Activated CD8-positive, alpha-beta T cell treated with anti-CD3 and anti-CD28 coated beads for 36 hours (primary cell): Measurements from ENCODE around the gene DPYD. TPM values are rescaled to one million over a fixed set of nuclear protein-coding genes. Genes with fewer than 3 reads are reported as not detected.
A peak's percentile ranks its signal among the peaks of the same experiment; 100 is the strongest.

Experiments
- ATAC-seq: fragments of 200-7000 bp; cut with Tn5 transposase; one replicate; pipeline ENCODE4 v1.10.0; 2021; ENCODE audit warnings: mild to moderate bottlenecking, moderate library complexity
- CTCF ChIA-PET: fragments of 350-600 bp; sonication (Branson Sonifier 250); formaldehyde crosslinking; loops from one replicate; lab custom pipeline; 2021; ENCODE audit warnings: antibody characterized with exemption; lab: Charles Lee
- POLR2A ChIA-PET: fragments of 350-600 bp; sonication (Branson Sonifier 250); formaldehyde crosslinking; loops from one replicate; lab custom pipeline; 2021; ENCODE audit warnings: antibody characterized with exemption; lab: Charles Lee
- DNase-seq: peaks from one replicate; pipeline ENCODE4 v3.0.0-alpha.2; 2020
- H3K27ac Mint-ChIP-seq: one replicate; pipeline ENCODE4 v1.8.0; 2021; ENCODE audit warnings: mild to moderate bottlenecking, mixed read lengths
- H3K27me3 Mint-ChIP-seq: one replicate; pipeline ENCODE4 v1.8.0; 2021; ENCODE audit warnings: mixed read lengths
- H3K36me3 Mint-ChIP-seq: one replicate; pipeline ENCODE4 v1.8.0; 2021; ENCODE audit warnings: low read depth, mixed read lengths
- H3K4me1 Mint-ChIP-seq: one replicate; pipeline ENCODE4 v1.8.0; 2021; ENCODE audit warnings: low read depth, mixed read lengths
- H3K4me3 Mint-ChIP-seq: one replicate; pipeline ENCODE4 v1.8.0; 2021; ENCODE audit warnings: mild to moderate bottlenecking, moderate library complexity, mixed read lengths
- H3K9me3 Mint-ChIP-seq: one replicate; pipeline ENCODE4 v1.8.0; 2021; ENCODE audit warnings: mixed read lengths
- CTCF ChIP-seq: fragments of 200-600 bp; IDR thresholded peaks from one replicate; pipeline ENCODE4 v1.8.0; 2022; ENCODE audit warnings: antibody characterized with exemption, mild to moderate bottlenecking
- intact Hi-C: fragments of 100-400 bp; cut with micrococcal nuclease; formaldehyde crosslinking; loops from one replicate; pipeline ENCODE4 v1.10.0; 2022
- total RNA-seq, 2 experiments: library from RNA; stranded (reverse); gene quantifications; one replicate each; pipeline ENCODE4 v1.2.3, GENCODE V29; 2021

Gene DPYD
- total RNA-seq, 2 experiments from 2014 or later: 10.7 to 10.8 TPM

DNA sequence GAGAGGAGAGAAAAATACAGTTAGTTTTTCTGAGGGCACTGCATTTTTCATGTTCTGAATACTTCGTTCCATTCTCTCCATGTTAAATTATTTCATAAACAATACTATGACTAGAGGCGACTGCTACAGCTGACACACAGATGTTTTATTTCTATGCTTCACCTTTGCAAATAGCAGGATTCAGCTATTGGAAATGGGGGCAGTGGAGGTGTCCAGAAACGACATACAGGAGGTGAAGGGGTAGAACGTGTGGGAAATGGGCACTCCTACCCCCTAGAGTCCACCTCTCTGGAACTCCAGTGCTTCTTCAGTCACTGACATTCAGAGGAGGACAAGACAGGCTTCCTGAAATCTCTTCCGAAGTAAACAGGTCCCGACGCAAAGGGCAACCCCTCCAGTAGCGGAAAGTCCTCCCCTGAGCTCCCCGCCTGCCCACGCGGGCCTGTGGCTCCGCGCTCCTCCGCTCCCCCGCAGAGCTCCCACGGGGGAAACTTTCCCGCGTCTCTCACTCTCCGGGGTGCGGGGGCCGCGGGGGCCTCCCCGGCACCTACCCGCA is 480 bp downstream of the DPYD start:
- ChIA-PET CTCF (interaction anchor here (0.9 to 2.0 kb wide), 5 partner anchors 11 to 128 kb away, joined by 3 to 6 read pairs (median 4); no protein-coding TSS in a partner anchor), POLR2A (interaction anchor here (0.8 to 1.6 kb wide), 5 partner anchors 9 to 83 kb away, joined by 3 to 8 read pairs (median 6); no protein-coding TSS in a partner anchor)
- ATAC-seq (peak; percentile 24), DNase-seq (no peak)
- peak overlapping the region; percentile 86 for H3K4me3 Mint-ChIP-seq
- no peaks in the 10 kb centered on the region for H3K36me3 Mint-ChIP-seq
- no peak for TF ChIP-seq CTCF
- H3K4me1 Mint-ChIP-seq: peaks cover 48% of the 10 kb centered on the region
- intact Hi-C loops: loop anchor here (5.0 kb wide), 1 partner anchor 127 kb away; no protein-coding TSS in a partner anchor
- H3K9me3 Mint-ChIP-seq: no peaks in the 10 kb centered on the region
- H3K27ac Mint-ChIP-seq: peak overlapping the region; percentile 93
- no peaks in the 10 kb centered on the region for H3K27me3 Mint-ChIP-seq

GRCh38 chr1:97919585-97920261 is 1.1 kb downstream of the DPYD start:
- H3K27ac Mint-ChIP-seq: peak overlapping the region; percentile 93
- ATAC-seq (no peak), DNase-seq (no peak)
- H3K9me3 Mint-ChIP-seq: no peaks in the 10 kb centered on the region
- CTCF ChIA-PET: interaction anchor here (0.9 to 2.0 kb wide), 4 partner anchors 16 to 129 kb away, joined by 3 to 6 read pairs (median 4); no protein-coding TSS in a partner anchor
- peaks cover 51% of the 10 kb centered on the region for H3K4me1 Mint-ChIP-seq
- no peak for TF ChIP-seq CTCF
- peak overlapping the region; percentile 86 for H3K4me3 Mint-ChIP-seq
- H3K27me3 Mint-ChIP-seq: no peaks in the 10 kb centered on the region
- no peaks in the 10 kb centered on the region for H3K36me3 Mint-ChIP-seq
- intact Hi-C loops: loop anchor here (5.0 to 10.0 kb wide), 2 partner anchors 85 to 128 kb away; no protein-coding TSS in a partner anchor
- POLR2A ChIA-PET: interaction anchor here (1.2 to 1.6 kb wide), 3 partner anchors 9 to 13 kb away, joined by 6 to 8 read pairs (median 6); no protein-coding TSS in a partner anchor

DNA sequence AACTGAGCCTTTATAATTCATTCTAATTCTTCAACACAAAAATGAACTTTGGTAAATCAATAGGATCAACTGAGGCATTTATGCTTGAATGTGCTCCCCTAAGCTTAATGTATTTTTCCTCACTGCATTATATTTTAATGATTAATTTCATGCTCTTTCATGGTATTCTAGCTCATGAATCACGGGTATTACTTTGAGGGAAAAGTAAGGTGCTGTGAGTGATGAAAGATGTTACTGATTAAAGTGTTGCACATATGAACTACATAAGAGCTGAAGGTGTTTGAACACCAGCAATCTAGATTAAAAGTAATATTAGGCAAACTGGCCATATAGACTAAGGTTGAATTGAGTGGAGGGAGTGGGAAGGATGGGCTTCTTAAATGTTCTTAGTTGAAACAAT is 1.9 kb downstream of the DPYD start:
- intact Hi-C loops: loop anchor here (10.0 kb wide), 1 partner anchor 84 kb away; no protein-coding TSS in a partner anchor
- H3K4me1 Mint-ChIP-seq: peaks cover 58% of the 10 kb centered on the region
- no peaks in the 10 kb centered on the region for H3K9me3 Mint-ChIP-seq
- CTCF ChIA-PET: interaction anchor here (2.0 kb wide), 1 partner anchor 15 kb away, joined by 6 read pairs; no protein-coding TSS in a partner anchor
- H3K4me3 Mint-ChIP-seq: peak overlapping the region; percentile 86
- no peak for TF ChIP-seq CTCF
- no peaks in the 10 kb centered on the region for H3K27me3 Mint-ChIP-seq
- no peaks in the 10 kb centered on the region for H3K36me3 Mint-ChIP-seq
- no peak for DNase-seq
- ATAC-seq: no peak
- peak overlapping the region; percentile 14 for H3K27ac Mint-ChIP-seq
- POLR2A ChIA-PET: no interaction called here

- intact Hi-C loops: loop anchor here (10.0 kb wide), 1 partner anchor 79 kb away; no protein-coding TSS in a partner anchor
- TF ChIP-seq CTCF: no peak
These were observed 7.2 kb downstream of the DPYD start for GRCh38 chr1:97913506-97914139.

More at GRCh38 chr1:97913506-97914139, 7.2 kb downstream of the DPYD start:
- H3K9me3 Mint-ChIP-seq: no peaks in the 10 kb centered on the region
- no peak overlapping the region for H3K4me3 Mint-ChIP-seq
- no peak overlapping the region for H3K27ac Mint-ChIP-seq
- ChIA-PET CTCF (no interaction called here), POLR2A (no interaction called here)
- ATAC-seq (no peak), DNase-seq (no peak)
- H3K27me3 Mint-ChIP-seq: no peaks in the 10 kb centered on the region
- no peaks in the 10 kb centered on the region for H3K36me3 Mint-ChIP-seq
- peaks cover 69% of the 10 kb centered on the region for H3K4me1 Mint-ChIP-seq
